ENCODE measurements around the gene HAUS2. TPM values are rescaled to one million over a fixed set of nuclear protein-coding genes. Genes with fewer than 3 reads are reported as not detected.
"Not testable (repeated sequence)": the region's sequence is repeated elsewhere in the genome, so short reads cannot be mapped to it uniquely, and the experiment has no call there.

Gene HAUS2
- polyA plus RNA-seq (ENCODE audit: insufficient read length in 12 of 12): 10 to 100 TPM in 11 of 12 donors, not detected in 1; 14.4 to 24.6 (median 20.8) TPM
- long read RNA-seq, donor 1, partial matches to known transcripts: 0 of 6 reads
- long read RNA-seq, donor 1, other reads (novel, unspliced or antisense): 0 of 6 reads
- long read RNA-seq, donor 2, partial matches to known transcripts: 0 of 7 reads
- long read RNA-seq, donor 2, other reads (novel, unspliced or antisense): 0 of 7 reads
- long read RNA-seq, donor 3, partial matches to known transcripts: 0 of 3 reads
- long read RNA-seq, donor 3, other reads (novel, unspliced or antisense): 0 of 3 reads
- long read RNA-seq, donor 4, partial matches to known transcripts: 0 of 2 reads
- long read RNA-seq, donor 4, other reads (novel, unspliced or antisense): 0 of 2 reads
- long read RNA-seq, donor 5, partial matches to known transcripts: 0 of 5 reads
- long read RNA-seq, donor 5, other reads (novel, unspliced or antisense): 0 of 5 reads
- long read RNA-seq, donor 6, partial matches to known transcripts: 0 of 1 reads
- long read RNA-seq, donor 6, other reads (novel, unspliced or antisense): 0 of 1 reads
- long read RNA-seq, donor 7, partial matches to known transcripts: 0 of 3 reads
- long read RNA-seq, donor 7, other reads (novel, unspliced or antisense): 0 of 3 reads
- long read RNA-seq, donor 8, partial matches to known transcripts: 0 of 5 reads
- long read RNA-seq, donor 8, other reads (novel, unspliced or antisense): 0 of 5 reads
- long read RNA-seq, donor 9, partial matches to known transcripts: 0 of 5 reads
- long read RNA-seq, donor 9, other reads (novel, unspliced or antisense): 0 of 5 reads
- long read RNA-seq, donor 10, partial matches to known transcripts: 0 of 3 reads
- long read RNA-seq, donor 10, other reads (novel, unspliced or antisense): 0 of 3 reads
- long read RNA-seq, donor 11, transcript HAUS2-201 (6 exons, 3,949 nt): major isoform, 7 of 10 reads
- long read RNA-seq, donor 11, partial matches to known transcripts: 0 of 10 reads
- long read RNA-seq, donor 11, other reads (novel, unspliced or antisense): 0 of 10 reads

- DNase-seq: peak; percentile 91
Measured at GRCh38 chr15:42548249-42549031, at the start of gene HAUS2, which contains the start of gene LRRC57. Gene HAUS2 (plus strand): TSS chr15:42548838. CDS start chr15:42548873, 35 bp downstream. Gene LRRC57 (minus strand): TSS chr15:42548793. CDS start chr15:42548434, 359 bp downstream.

GRCh38 chr15:42499858-42500609, 48.6 kb upstream of the HAUS2 start:
- DNase-seq: no peak

GRCh38 chr15:42502477-42502876, 46.2 kb upstream of the HAUS2 start:
- no peak for DNase-seq

DNA sequence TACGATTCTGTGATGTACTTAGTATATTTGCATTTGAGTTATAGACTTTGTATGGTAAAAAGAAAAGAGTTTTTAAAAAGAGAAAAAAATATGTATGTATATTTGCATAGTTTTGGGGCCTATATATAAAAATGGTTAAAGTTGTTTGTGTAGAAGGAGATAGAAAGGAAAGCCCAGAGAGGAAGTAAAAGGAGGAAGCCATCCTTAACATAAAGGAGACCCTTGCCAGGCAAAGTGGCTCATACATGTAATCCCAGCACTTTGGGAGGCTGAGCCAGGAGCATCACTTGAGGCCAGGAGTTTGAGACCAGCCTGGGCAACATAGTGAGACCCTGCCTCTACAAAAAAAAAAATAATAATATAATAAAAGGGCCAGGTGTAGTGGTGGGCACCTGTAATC, 44.8 kb upstream of the HAUS2 start:
- DNase-seq: no peak

GRCh38 chr15:42504631-42505030, 44.0 kb upstream of the HAUS2 start:
- DNase-seq: no peak

DNA sequence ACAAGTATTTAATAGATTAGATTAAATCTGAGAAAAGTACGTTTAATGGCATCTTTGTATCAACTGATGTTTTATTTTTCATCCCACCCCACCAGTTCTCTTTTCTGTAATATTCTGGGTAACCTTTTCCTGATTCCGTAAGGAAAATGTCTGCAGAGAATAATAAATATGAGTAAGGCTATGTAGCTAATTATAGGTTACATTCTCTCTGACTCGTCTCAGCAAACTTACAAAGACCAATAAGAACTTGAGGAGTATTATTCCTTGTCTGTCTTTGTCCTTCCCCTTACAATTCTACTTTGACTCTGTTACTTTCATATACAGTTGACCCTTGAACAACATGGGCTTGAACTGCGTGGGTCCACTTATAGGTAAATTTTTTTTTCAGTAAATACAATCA, 41.1 kb upstream of the HAUS2 start:
- no peak for DNase-seq

GRCh38 chr15:42508263-42508690, 40.4 kb upstream of the HAUS2 start:
- DNase-seq: no peak

DNA sequence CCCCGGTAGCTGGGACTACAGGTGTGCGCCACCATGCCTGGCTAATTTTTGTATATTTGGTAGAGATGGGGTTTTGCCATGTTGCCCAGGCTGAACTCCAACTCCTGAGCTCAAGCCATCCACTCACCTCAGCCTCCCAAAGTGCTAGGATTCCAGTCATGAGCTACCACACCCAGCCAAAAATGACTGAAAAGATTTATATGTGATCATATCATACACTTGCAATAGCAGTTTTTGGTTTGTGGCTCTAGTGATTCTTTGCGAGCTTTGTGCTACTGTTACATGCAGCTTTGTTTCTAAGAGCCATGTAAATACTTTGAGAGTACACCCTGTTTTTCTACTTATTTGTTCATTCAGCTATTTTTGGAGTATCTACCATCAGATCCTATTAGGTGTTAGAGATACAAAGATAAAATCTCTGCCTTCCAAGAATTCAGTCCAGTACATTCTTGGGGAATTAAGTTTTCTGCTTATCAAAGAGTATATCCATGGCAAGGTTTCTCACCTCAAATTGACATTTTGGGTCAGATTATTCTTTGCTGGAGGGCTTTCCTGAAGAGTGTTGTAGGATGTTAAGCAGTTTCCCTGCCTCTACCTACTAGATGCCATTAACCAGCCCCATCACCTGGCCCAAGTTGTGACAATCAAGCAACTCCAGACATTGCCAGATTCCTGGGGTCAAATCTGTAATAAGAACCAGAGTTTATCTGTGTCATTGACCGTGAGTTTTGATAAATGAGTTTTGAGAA, 38.2 kb upstream of the HAUS2 start:
- DNase-seq: no peak

GRCh38 chr15:42511007-42511391, 37.6 kb upstream of the HAUS2 start:
- no peak for DNase-seq

DNA sequence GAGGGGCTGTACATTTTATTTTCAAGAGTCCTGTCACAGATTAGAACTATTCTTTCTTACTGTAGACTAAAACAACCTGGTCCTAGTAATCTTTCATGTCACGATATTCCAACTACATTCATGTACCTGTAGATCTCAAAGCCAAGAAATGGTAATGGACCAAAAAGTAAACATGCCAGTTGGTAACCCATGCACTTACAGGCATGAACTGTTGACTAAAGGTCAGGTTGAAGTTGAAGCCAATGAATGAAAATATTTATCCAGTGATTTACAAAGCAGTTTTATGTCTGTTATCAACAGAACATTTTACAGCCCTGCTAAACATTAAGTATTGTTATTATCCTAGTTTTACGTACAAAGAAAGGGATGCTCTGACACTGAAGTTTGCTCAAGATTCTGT, 25.3 kb upstream of the HAUS2 start:
- DNase-seq: no peak

GRCh38 chr15:42528970-42529369, 19.7 kb upstream of the HAUS2 start:
- DNase-seq: no peak

DNA sequence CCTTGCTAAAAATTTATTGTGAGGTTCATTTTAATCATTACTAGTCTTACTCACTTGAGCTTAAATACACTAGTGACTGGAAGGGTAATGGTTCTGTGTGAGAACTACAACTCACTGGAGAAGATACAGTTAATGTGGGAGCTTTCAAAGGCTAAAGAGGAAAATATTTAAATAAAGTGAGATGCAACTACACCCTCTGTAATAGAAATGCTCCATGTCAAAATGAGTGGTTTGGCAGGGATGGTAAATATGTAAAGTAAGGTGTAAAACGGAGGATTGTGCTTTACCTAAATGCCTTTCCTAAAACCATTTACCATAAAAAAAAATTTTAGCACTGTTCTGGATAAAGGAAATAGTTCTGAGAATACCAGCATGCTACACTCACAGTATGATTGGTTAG, 15.4 kb upstream of the HAUS2 start:
- no peak for DNase-seq

DNA sequence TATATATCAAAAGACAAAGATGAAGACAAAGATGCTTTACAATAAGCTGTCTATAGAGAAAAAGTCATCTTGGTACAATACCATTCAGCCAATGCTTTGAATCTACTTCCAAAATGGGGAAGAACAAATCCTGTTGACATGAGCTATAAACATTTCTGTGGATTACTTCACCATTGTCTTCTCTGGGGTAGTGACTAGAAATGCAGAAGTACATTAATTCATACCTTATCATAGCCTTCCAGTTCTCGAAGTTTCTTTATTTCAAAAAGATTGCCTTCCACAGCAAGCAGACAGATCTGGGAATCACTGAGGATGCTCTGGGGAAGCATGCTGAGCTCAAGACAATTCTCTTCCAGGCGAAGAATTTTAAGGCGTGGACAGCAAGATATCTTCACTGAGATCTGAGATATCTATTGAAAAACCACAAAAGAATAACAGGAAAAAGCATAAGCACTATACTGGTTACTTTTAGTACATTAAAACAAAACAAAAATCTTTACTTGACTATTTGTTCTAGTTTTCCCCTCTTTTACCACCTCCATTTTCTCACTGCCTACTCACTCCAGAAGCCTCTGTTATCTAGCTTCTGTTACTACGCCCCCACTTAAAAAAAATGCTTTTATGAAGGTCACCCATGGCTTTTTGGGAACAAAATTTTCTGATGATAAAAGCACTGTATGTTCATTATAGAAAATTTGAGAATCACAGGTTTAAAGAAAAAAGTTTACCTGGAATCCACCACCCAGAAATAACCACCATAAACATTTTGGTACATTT, 3.6 kb upstream of the HAUS2 start:
- DNase-seq: no peak

DNA sequence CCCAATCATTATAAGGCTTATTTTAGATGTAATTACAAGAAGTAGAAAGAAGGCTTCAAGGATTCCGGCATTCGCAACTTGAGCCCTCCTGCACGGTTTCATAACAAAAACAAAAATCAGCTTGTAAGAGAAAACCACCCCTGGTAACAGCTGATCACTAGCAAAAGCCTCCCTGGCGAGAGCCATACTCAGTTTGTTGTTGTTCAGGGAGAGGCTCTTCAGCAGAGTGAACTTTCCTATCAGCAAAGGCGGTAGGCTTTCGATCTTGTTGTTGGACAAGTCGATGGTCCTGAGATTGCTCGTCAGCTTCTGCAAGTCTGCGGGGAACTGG, 755 bp upstream of the HAUS2 start:
- DNase-seq: no peak

- no peak for DNase-seq
Measured at GRCh38 chr15:42549032-42549491, 424 bp downstream of the HAUS2 start.

GRCh38 chr15:42549741-42550392, 1.2 kb downstream of the HAUS2 start:
- no peak for DNase-seq

- DNase-seq: no peak
Measured at GRCh38 chr15:42553554-42553953, 4.9 kb downstream of the HAUS2 start.

GRCh38 chr15:42556550-42557207, 8.0 kb downstream of the HAUS2 start:
- not testable (repeated sequence) for DNase-seq

All from muscle of arm (tissue), 14 donors.